ENCODE data around the gene ASIC3.

DNA sequence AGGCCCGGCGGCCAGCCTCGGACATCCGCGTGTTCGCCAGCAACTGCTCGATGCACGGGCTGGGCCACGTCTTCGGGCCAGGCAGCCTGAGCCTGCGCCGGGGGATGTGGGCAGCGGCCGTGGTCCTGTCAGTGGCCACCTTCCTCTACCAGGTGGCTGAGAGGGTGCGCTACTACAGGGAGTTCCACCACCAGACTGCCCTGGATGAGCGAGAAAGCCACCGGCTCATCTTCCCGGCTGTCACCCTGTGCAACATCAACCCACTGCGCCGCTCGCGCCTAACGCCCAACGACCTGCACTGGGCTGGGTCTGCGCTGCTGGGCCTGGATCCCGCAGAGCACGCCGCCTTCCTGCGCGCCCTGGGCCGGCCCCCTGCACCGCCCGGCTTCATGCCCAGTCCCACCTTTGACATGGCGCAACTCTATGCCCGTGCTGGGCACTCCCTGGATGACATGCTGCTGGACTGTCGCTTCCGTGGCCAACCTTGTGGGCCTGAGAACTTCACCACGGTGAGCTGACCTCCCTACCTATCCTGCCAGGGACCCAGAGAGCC, 656 bp downstream of the ASIC3 start:
- TF ChIP-seq, protein P1, sequence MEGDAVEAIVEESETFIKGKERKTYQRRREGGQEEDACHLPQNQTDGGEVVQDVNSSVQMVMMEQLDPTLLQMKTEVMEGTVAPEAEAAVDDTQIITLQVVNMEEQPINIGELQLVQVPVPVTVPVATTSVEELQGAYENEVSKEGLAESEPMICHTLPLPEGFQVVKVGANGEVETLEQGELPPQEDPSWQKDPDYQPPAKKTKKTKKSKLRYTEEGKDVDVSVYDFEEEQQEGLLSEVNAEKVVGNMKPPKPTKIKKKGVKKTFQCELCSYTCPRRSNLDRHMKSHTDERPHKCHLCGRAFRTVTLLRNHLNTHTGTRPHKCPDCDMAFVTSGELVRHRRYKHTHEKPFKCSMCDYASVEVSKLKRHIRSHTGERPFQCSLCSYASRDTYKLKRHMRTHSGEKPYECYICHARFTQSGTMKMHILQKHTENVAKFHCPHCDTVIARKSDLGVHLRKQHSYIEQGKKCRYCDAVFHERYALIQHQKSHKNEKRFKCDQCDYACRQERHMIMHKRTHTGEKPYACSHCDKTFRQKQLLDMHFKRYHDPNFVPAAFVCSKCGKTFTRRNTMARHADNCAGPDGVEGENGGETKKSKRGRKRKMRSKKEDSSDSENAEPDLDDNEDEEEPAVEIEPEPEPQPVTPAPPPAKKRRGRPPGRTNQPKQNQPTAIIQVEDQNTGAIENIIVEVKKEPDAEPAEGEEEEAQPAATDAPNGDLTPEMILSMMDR (IDR thresholded peaks at IDR 0.05): no peak
- TF ChIP-seq POLR2A (IDR thresholded peaks at IDR 0.05): no peak

Data from prostate gland (tissue), 2 donors.